GM21381 (cell line): ENCODE measurements around the gene CFAP53.
"Not testable (repeated sequence)": the region's sequence is repeated elsewhere in the genome, so short reads cannot be mapped to it uniquely, and the experiment has no call there.

Experiments used
- ATAC-seq: cut with Tn5 transposase; IDR thresholded peaks from one replicate; pipeline ENCODE4 v1.9.1; 2021; ENCODE audit warnings: mild to moderate bottlenecking, moderate library complexity; ENCODE audit not compliant: unreplicated experiment

Gene CFAP53

GRCh38 chr18:50288348-50289107 lies 22.2 kb upstream of the CFAP53 start:
- not testable (repeated sequence) for ATAC-seq

- peak; percentile 93 for ATAC-seq
Measured at GRCh38 chr18:50287441-50288347, 21.4 kb upstream of the CFAP53 start, which contains the start of gene CXXC1. TSS of gene CXXC1 (minus strand) at chr18:50287692. CDS start at chr18:50287589, 103 bp downstream.

GRCh38 chr18:50287028-50287440 lies 20.7 kb upstream of the CFAP53 start:
- ATAC-seq, result no peak

- ATAC-seq, result no peak
Measured at GRCh38 chr18:50286391-50287027, 20.2 kb upstream of the CFAP53 start.

- no peak for ATAC-seq
Measured at GRCh38 chr18:50285631-50286321, 19.5 kb upstream of the CFAP53 start.

GRCh38 chr18:50285071-50285470 lies 18.8 kb upstream of the CFAP53 start:
- ATAC-seq, result no peak

DNA sequence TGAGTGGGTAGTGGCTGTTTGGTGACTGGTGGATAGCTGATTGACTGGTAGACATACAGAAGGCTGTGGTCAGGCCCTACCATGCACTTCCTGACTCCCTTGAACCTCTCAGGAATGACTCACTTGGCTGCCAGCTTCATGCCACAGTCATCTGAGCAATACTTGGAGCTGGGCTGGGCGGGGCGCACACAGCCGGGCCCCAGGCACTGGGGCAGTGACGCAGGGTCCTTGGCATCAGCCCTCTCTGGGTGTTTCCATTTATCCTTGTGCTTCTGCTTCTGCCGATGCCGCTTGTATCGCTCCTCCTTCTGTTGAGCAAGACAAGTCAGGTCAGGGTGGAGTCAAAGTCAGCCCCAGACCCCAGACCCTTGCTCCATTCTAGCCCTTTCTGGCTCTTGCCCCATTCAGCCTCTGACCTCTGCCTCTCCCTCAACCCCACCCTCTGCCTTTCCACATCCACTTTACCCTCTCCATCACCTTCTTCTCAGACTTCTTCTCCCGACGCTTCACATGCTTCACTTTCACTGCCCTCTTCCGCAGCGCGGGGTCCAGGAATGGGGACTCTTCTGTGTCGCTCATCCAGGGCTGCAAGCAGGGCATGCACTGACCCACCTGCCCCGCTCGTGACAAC lies 18.1 kb upstream of the CFAP53 start:
- no peak for ATAC-seq

DNA sequence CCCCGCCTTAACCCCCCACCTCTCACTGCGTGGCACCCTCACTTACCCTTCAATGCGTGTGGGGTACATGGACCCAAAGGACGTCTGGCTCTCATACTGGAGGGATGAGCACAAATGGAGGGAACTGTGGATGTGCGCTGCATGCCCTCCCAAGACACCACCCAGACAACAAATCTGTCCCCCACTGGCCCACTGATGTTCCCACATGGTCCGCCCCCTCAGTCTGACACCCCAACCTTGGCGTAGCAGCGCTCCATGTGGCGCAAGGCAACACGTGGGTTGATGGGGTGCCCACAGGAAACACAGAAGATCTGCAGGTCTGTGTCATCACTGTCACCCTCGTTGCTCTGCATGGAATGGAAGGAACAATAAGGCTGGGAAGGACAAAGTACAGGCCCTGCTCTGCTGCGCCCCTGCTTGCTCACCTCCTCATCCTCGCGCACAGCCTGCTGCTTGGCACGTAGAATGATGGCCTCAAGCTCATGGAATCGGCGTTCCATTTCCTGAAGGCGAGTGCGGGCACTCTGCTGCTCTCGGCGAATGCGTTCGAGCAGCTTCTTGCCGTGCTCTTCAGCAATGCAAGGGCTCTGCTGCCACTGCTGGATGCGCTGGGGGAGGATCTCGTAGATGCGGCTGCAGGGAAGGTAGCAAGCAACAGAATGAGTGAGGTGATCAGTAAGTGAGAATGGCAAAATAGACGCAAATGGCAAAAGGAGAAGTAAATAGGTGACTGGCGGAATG lies 17.3 kb upstream of the CFAP53 start:
- ATAC-seq, result no peak

- no peak for ATAC-seq
Measured at GRCh38 chr18:50282521-50283335, 16.4 kb upstream of the CFAP53 start.

GRCh38 chr18:50281972-50282520 lies 15.8 kb upstream of the CFAP53 start:
- no peak for ATAC-seq

GRCh38 chr18:50281295-50281971 lies 15.1 kb upstream of the CFAP53 start, which contains the start of gene MBD1:
TSS of gene MBD1 (minus strand) at chr18:50281523. CDS start at chr18:50279992, 1,531 bp downstream.
- ATAC-seq, result peak; percentile 88

DNA sequence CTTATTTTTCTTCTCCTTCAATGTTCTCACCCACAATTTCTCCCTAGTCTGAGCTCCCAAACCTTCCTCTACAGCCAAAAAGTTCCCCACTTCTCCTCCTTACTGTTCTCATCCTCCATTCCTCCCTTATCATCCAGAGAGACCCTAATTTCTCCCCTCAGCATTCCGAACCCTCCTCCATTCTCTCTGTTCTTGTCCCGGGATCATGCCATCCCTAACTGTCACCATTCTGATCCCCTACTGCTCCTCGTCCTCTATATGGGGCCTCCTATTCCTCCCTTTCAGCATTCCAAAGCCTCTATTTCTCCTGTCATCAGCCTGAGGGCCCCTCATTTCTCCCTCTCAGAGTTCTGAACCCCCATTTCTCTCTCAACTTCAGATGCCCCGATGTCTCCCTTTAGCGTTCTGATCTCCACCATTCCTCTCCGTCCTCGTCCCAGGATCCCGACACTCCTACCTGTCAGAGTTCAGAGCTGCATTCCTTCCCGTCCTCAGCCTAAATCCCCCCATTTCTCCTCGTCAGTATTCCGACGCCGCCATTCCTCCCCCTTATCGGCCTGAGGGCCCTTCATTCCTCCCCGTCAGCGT lies 14.5 kb upstream of the CFAP53 start:
- no peak for ATAC-seq

- no peak for ATAC-seq
Measured at GRCh38 chr18:50279752-50280151, 13.5 kb upstream of the CFAP53 start.

DNA sequence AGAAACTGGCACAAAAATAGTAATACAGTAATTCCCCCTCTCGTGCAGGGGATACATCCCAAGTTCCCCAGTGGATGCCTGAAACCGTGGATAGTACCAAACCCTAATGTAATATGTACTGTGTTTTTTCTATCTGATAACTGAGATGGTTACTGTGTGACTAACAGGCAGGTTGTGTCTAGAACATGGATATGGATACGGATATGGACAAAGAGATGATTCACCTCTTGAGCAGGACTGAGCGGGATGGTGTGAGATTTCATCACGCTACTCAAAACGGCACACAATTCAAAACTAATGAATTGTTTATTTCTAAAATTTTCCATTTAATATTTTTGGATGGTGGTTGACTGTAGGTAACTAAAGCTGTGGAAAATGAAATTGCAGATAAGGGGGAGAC lies 11.6 kb upstream of the CFAP53 start:
- no peak for ATAC-seq

DNA sequence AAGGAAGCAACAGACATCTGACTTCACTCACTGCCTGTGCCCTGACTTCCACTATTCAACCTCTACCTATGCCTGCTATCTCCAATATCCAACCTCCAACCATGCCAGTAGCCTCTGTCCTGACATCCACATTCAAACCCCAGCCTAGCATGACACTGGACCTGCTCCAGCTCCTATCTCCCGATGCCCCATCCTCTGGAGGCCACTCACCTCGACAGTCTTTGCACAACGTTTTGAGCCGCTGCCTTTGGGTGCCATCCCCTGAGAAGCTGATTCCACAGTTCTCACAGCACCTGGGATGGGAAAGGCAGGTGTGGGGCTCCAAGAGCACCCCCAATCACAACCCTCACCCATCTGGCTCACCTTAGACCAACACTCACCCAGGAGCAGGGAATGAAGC lies 10.2 kb upstream of the CFAP53 start:
- no peak for ATAC-seq

DNA sequence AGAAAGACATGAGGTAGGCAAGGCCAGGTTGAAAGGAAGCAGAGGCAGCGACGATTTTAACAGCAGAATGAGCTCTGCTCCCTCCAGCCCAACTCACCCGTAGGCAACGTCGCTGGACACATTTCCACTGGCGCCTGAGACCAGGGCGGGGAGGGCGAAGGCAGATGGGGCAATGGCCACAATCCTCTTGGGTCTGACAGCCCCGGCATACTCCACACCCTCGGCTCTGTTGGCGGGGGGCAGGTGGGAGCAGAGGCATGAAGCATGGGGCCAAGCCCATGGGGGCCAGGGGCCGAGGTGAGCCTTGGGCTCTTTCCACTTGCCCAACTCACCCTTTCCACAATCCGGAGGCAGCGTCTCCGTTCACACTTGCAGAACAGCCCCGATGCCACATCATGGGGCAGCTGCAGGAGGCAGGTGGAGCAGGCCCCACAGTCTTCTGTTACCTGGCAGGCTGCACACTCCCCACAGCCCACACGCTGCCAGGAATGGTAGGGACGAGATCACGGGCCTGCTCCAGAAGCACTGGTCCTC lies 9.3 kb upstream of the CFAP53 start:
- ATAC-seq, result no peak

GRCh38 chr18:50274941-50275340 lies 8.6 kb upstream of the CFAP53 start:
- ATAC-seq, result no peak
